22Rv1 (cell line): ENCODE data around the gene MAST4.

Experiments used
- H3K27ac ChIP-seq: fragments of 450-650 bp; 2 replicates; pipeline ENCODE4 v1.5.1; 2017
- CTCF ChIP-seq: fragments of 450-650 bp; IDR thresholded peaks from 2 replicates; pipeline ENCODE4 v1.5.1; 2017; ENCODE audit warnings: mild to moderate bottlenecking
- ZFX ChIP-seq: fragments of 450-650 bp; IDR thresholded peaks from 2 replicates; pipeline ENCODE4 v1.6.1; 2017; ENCODE audit warnings: antibody characterized with exemption, borderline replicate concordance

MAST4 gene

DNA sequence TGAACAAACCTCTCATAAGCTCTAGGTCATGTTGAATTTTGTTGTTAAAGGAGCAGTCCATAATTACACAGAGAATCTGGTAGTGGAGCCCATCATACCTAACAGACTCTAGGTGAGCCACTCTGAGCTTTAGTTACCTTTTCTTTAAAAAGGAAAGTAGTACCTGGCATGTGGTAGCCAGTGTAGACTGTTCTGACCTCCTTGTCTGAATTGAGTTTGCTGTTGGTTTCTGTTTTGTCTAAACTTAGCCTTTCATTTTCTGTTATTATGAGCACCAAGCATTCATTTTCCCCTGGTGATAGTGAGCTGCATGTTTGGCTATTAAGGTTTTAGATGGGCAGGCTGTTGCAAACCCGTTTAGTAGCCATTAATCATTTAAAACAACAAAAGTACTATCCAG, 112.2 kb downstream of the MAST4 start:
- no peak for TF ChIP-seq CTCF
- TF ChIP-seq ZFX = no peak
- no peak overlapping the region for H3K27ac ChIP-seq

DNA sequence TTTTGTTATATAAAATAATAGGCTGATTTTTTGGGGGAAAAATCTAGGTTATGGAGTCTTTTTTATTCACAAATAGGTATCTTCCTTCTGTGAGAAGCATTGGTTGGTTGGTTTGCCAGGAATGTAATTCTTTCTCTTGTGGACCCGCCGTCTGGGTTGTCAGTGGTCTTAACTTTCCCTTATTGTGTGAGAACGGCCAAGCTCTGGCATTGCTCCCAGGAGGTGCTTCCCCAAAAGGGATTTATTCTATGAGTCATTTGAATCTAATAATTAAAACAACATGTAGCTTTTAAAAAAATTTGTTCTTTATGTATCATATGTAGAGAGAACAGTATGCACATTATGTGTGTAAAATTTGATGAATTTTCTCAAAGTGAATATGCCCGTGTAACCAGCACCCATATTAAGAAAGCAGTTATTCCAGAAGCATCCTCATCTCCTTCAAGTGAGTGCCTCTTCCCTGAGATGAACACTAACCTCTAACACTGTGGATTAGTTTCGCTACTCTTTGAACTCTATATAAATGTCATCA, 114.4 kb downstream of the MAST4 start:
- no peak overlapping the region for H3K27ac ChIP-seq
- TF ChIP-seq ZFX (no peak), CTCF (no peak)

- TF ChIP-seq CTCF (no peak), ZFX (no peak)
- H3K27ac ChIP-seq = no peak overlapping the region
These were observed 117.8 kb downstream of the MAST4 start for GRCh38 chr5:66713998-66714397.

- H3K27ac ChIP-seq = no peak overlapping the region
- TF ChIP-seq ZFX (no peak), CTCF (no peak)
These were observed 121.5 kb downstream of the MAST4 start for GRCh38 chr5:66717455-66718373.

- TF ChIP-seq ZFX = no peak
- TF ChIP-seq CTCF = no peak
- no peak overlapping the region for H3K27ac ChIP-seq
These were observed 122.3 kb downstream of the MAST4 start for GRCh38 chr5:66718374-66719002.

DNA sequence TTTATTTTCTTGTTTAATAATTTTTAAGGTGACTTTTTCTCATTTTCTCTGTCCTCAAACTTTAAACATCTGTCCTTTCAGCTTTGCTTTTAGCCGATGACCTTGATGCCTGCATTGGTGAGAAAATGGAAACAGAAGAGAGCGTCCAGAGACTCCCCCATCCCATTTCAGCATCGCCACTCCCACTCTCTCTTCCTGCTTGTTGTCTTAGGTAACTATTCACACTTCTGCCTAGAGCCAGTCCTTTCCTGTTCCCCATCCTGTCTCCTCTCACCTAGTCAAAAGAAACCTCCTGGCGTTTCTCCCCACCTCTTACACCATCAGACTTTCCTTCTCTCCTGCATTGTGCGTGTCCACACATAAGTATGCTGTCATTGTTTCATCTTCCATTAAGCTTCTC, 124.6 kb downstream of the MAST4 start:
- no peak for TF ChIP-seq CTCF
- no peak for TF ChIP-seq ZFX
- H3K27ac ChIP-seq = no peak overlapping the region

- no peak overlapping the region for H3K27ac ChIP-seq
- TF ChIP-seq CTCF (no peak), ZFX (no peak)
These were observed 126.5 kb downstream of the MAST4 start for GRCh38 chr5:66722686-66723085.
